Heart right ventricle (tissue), 16 donors: ENCODE results near the gene BSPRY. TPM values are rescaled to one million over a fixed set of nuclear protein-coding genes. Genes with fewer than 3 reads are reported as not detected.

ENCODE experiments used
- ATAC-seq, 8 donors: fragments of 200-7000 bp; cut with Tn5 transposase; one replicate each; pipeline ENCODE4 v1.9.1; 2020; ENCODE audit warnings: mild to moderate bottlenecking in 8 of 8, moderate library complexity in 8 of 8, moderate number of reproducible peaks in 1 of 8
- DNase-seq, 2 donors: peaks; one replicate each; pipeline ENCODE4 v3.0.0-alpha.2; 2020
- H3K27ac ChIP-seq, 10 donors: fragments of 200-600 bp; sonication (generic) in 2 of 10; one replicate each; pipeline versions ENCODE4 v1.5.0 to v1.8.0; 2020 to 2022; ENCODE audit warnings: mild to moderate bottlenecking in 3 of 10
- H3K27me3 ChIP-seq, 7 donors: fragments of 200-600 bp; one replicate each; pipeline ENCODE4 v1.8.0; 2021 to 2022; ENCODE audit warnings: mild to moderate bottlenecking in 2 of 7
- H3K36me3 ChIP-seq, 9 donors: fragments of 200-600 bp; sonication (generic) in 1 of 9; one replicate each; pipeline versions ENCODE4 v1.5.0 to v1.8.0; 2020 to 2022; ENCODE audit warnings: mild to moderate bottlenecking in 2 of 9
- H3K4me1 ChIP-seq, 9 donors: fragments of 200-600 bp; sonication (generic) in 1 of 9; one replicate each; pipeline versions ENCODE4 v1.5.0 to v1.8.0; 2020 to 2022; ENCODE audit warnings: mild to moderate bottlenecking in 4 of 9
- H3K4me3 ChIP-seq, 10 donors: fragments of 200-600 bp; sonication (generic) in 2 of 10; one replicate each; pipeline versions ENCODE4 v1.5.0 to v1.8.0; 2020 to 2022; ENCODE audit warnings: mild to moderate bottlenecking in 7 of 10, moderate library complexity in 2 of 10
- H3K9me3 ChIP-seq, 11 donors: fragments of 200-600 bp in 10 of 11; sonication (generic) in 2 of 11; one replicate each; pipeline versions ENCODE4 v1.5.0 to v1.8.0; 2013 to 2022; ENCODE audit warnings: mild to moderate bottlenecking in 2 of 11, control low read depth in 1 of 11, moderate library complexity in 1 of 11
- WGBS, 2 donors: extraction: QIAGEN DNeasy Blood & Tissue Kit; methylation state at CpG; one replicate each; pipeline ENCODE4 v1.1.7; 2013; ENCODE audit warnings: inconsistent platforms in 1 of 2; 5-methylcytosine and 5-hydroxymethylcytosine counted together
- intact Hi-C, 10 donors: fragments of 100-400 bp; cut with DNase I; formaldehyde crosslinking; loops; one replicate each; pipeline versions ENCODE4 v1.11.1 to v1.14.2; 2022
- polyA plus RNA-seq, 2 donors: library from polyadenylated mRNA; stranded (reverse); fragments of 200-250 nt; gene quantifications; one replicate each; pipeline ENCODE4 v1.2.3, GENCODE V29; 2013
- total RNA-seq, 10 donors: library from RNA; stranded (reverse); fragmentation: NEBNext Ultra II Directional in 3 of 10; extraction: Animal tissue kit (Norgen Biotek cat#: 25700) in 3 of 10; gene quantifications; one replicate each; pipeline versions ENCODE4 v1.2.1 to v1.2.4, GENCODE V29; 2021 to 2023
- TF ChIP-seq, protein P1 (sequence below), 9 donors: fragments of 200-600 bp; sonication (generic) in 2 of 9; IDR thresholded peaks; one replicate each; pipeline versions ENCODE4 v1.5.0 to v1.8.0; 2021 to 2022; ENCODE audit warnings: antibody characterized with exemption in 9 of 9, mild to moderate bottlenecking in 5 of 9, moderate library complexity in 1 of 9
- donor health status: Arrhythmogenic right ventricular cardiomyopathy.
- donor health status: ischemic (EF 13 %, LVEDD 7.1; RV severe dilation, severe dysfunction).
- donor health status: healthy with polysubstance abuse.
- donor health status: DM: no; HTN: yes; CAD: no.
- donor health status: DM: no; HTN: no; CAD: no.
- donor health status: ischemic (EF 25% LVEDD 6.9; RV normal size, moderate dysfunction).
- donor health status: ischemic (EF 25% LVEDD 5.7; RV mildly dilated, moderate dysfunction).
- donor health status: healthy.
- donor health status: DM: yes; HTN: yes; CAD: no.
- donor health status: Ischemic cardiomyopathy.
- donor health status: ischemic (EF 35%, LVEDD 5.7; RV mildly dilated, moderate dysfunction).
- donor health status: nonischemic (EF 11% LVEDD 7.7; RV severe dilation, severe dysfunction).
- donor health status: DM: yes; HTN: yes; CAD: no.
- donor health status: PGD.
- donor health status: ischemic (EF 29% LVEDD 5.4; RV normal size, mild dysfunction).
- donor health status: nonischemic (EF 23%, LVEDD 6.1; RV moderate dilation, normal function).

The BSPRY gene
- total and polyA plus RNA-seq, 12 donors, result 0.44 to 4.2 (median 1.6) TPM

DNA sequence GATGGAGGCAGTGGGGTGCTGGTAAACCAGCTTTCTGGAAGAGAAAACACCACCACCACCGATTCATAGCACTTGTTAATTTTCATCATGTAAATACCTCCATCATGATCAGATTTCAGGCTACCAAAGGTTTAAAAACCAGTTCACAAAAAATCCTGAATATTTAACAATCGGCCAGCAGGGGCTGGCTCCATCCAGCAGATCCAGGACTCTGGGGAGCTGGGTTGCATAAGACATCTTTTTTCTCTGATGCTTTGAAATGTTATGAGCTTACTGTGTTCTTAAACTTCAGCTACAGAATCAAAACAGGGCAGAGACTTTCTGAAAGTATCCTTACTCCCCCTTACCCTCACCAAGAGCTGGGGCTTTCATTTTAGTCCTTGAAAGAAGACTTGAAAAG is 31.6 kb upstream of the BSPRY start:
- intact Hi-C loops, result loop anchor here in 1 of 10 donors (10.0 kb wide), 1 partner anchor 267 kb away; no protein-coding TSS in a partner anchor
- Histone ChIP-seq H3K9me3 (no peaks in the 10 kb centered on the region), H3K4me1 (no peaks in the 10 kb centered on the region), H3K4me3 (no peak overlapping the region), H3K36me3 (peaks cover 0 to 57% (median 6%) of the 10 kb centered on the region in 9 donors), H3K27ac (no peak overlapping the region), H3K27me3 (no peaks in the 10 kb centered on the region)
- DNase-seq (no peak), ATAC-seq (peak in 1 of 8 donors; percentile 42)
- 67 to 72% methylated on average over 2 of the region's 2 CpGs for WGBS, 2 donors
- TF ChIP-seq, protein P1, sequence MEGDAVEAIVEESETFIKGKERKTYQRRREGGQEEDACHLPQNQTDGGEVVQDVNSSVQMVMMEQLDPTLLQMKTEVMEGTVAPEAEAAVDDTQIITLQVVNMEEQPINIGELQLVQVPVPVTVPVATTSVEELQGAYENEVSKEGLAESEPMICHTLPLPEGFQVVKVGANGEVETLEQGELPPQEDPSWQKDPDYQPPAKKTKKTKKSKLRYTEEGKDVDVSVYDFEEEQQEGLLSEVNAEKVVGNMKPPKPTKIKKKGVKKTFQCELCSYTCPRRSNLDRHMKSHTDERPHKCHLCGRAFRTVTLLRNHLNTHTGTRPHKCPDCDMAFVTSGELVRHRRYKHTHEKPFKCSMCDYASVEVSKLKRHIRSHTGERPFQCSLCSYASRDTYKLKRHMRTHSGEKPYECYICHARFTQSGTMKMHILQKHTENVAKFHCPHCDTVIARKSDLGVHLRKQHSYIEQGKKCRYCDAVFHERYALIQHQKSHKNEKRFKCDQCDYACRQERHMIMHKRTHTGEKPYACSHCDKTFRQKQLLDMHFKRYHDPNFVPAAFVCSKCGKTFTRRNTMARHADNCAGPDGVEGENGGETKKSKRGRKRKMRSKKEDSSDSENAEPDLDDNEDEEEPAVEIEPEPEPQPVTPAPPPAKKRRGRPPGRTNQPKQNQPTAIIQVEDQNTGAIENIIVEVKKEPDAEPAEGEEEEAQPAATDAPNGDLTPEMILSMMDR (IDR thresholded peaks at IDR 0.05), result peak in 3 of 9 donors; percentile 8 to 20 (median 12)

DNA sequence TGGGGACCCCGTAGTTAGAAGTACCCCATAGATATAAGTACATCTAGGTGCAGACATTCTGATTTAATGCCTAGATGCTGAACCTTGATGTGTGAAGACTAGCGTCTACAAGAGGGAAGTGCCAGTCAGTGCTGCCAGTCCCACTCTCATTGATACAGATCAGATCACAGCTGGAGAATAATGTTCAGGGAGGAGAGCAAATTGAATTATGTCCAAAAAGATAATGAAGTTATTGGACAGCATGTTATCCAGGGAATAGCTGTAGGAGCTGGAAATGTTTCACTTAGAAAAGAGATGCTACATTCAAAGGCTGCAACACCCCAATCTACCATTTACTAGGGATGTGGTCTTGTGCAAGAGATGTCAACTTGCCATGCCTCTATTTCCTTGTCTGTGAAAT is 30.3 kb upstream of the BSPRY start:
- DNase-seq (no peak), ATAC-seq (no peak)
- WGBS, 2 donors, result 87 to 91% methylated on average over 2 of the region's 2 CpGs
- intact Hi-C loops, result loop anchor here in 1 of 10 donors (10.0 kb wide), 1 partner anchor 266 kb away; no protein-coding TSS in a partner anchor
- no peaks in the 10 kb centered on the region for H3K9me3 ChIP-seq
- peaks cover 0 to 57% (median 6%) of the 10 kb centered on the region in 9 donors for H3K36me3 ChIP-seq
- no peak overlapping the region for H3K27ac ChIP-seq
- TF ChIP-seq, protein P1 (IDR thresholded peaks at IDR 0.05), result no peak
- no peaks in the 10 kb centered on the region for H3K4me1 ChIP-seq
- H3K27me3 ChIP-seq, result no peaks in the 10 kb centered on the region
- H3K4me3 ChIP-seq, result no peak overlapping the region

DNA sequence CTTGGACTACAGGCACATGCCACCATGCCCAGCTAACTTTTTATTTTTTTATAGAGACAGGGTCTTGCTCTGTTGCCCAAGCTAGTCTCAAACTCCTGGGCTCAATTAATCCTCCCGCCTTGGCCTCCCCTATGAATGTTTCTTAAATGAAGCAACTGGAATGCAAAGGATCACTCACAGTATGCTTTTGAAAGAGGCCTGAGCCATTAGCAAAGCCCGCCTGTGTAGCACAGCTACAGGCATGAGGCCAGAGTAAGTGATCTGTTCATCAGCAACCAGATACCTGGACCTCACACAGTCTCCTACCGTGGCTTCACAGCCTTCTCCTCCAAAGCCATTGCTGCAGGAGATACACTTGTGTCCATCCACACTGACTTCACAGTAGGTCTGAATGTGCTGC is 29.3 kb upstream of the BSPRY start:
- Histone ChIP-seq H3K27ac (no peak overlapping the region), H3K9me3 (no peaks in the 10 kb centered on the region), H3K27me3 (no peaks in the 10 kb centered on the region), H3K4me3 (no peak overlapping the region), H3K36me3 (peaks cover 0 to 57% (median 6%) of the 10 kb centered on the region in 9 donors), H3K4me1 (no peaks in the 10 kb centered on the region)
- TF ChIP-seq, protein P1 (IDR thresholded peaks at IDR 0.05), result no peak
- intact Hi-C loops, result no loop called here
- ATAC-seq (no peak), DNase-seq (no peak)
- 94 to 96% methylated on average over 3 of the region's 3 CpGs for WGBS, 2 donors

DNA sequence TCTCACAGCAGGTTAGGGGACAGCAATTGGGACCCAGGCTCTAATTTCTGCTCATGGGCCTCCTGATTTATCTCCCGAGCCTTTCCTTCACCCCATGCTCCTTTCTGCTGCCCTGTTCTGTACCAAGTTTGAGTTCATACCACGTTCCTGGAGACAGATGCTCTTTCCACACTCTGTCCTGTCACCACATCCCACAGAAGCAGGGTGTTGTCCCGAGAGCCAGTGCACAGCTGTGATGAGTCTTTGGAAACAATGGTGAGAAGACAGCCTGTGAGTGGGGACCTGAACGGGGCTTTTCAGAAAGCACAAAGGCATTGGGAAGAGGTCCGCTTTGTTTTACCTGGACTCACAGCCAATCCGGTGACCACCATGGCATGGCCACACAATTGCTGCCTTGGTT is 26.7 kb upstream of the BSPRY start:
- Histone ChIP-seq H3K27me3 (no peaks in the 10 kb centered on the region), H3K9me3 (no peaks in the 10 kb centered on the region), H3K4me3 (no peak overlapping the region), H3K36me3 (peaks cover 0 to 48% (median 6%) of the 10 kb centered on the region in 9 donors), H3K4me1 (peaks cover 0 to 3% (median 0%) of the 10 kb centered on the region in 9 donors), H3K27ac (no peak overlapping the region)
- WGBS, 2 donors, result 75 to 82% methylated on average over 6 of the region's 6 CpGs
- ATAC-seq (no peak), DNase-seq (no peak)
- TF ChIP-seq, protein P1 (IDR thresholded peaks at IDR 0.05), result no peak
- intact Hi-C loops, result no loop called here
